DLD1 (cell line): Measurements from ENCODE around the gene ANKDD1A.

Experiments
- in situ Hi-C: cut with HindIII; loops from 2 replicates; pipeline ENCODE4 v1.10.0; 2017; ENCODE audit warnings: low sequenced_read_pairs

The ANKDD1A gene

GRCh38 chr15:64959128-64959527 lies 47.4 kb downstream of the ANKDD1A start:
- in situ Hi-C loops: no loop called here

DNA sequence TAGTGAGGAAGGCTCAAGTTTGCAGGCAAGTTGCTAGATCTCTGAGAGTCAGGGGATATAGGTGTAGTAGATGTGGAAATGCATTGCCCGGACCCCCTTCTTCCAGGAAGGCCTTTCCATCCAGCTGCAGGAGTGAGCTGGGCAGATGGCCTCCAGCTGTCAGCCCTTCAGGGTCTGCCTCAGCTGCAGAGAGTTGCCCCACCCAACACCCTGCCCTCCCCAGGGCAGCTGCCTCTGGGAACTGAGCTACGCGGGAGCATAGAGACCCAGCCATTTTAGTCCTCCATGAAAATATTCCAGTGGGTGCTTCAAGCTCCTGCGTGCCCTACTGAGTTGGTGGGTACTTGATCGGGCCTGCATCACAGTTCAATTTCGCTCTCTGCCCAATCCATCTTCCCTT lies 48.5 kb downstream of the ANKDD1A start:
- in situ Hi-C loops: no loop called here

DNA sequence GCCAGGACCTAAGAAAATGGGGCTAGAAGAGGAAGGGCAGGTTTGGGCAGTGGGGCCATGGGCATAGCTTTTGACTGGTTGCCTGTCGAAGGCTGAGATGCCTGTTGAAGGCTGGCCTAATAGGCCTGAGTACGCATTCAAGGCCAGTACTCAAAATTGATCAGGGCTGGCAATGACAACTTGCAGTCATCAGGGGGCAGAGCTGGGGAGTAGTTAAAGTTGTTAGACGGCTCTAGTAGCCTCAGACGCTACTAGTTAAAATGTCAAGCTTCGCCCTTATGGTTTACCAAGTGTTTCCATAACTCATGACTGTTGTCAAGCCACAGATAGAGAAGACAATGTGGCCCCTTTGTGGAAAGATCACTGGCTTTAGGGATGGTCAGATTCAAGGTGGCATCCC lies 49.3 kb downstream of the ANKDD1A start:
- in situ Hi-C loops: no loop called here

DNA sequence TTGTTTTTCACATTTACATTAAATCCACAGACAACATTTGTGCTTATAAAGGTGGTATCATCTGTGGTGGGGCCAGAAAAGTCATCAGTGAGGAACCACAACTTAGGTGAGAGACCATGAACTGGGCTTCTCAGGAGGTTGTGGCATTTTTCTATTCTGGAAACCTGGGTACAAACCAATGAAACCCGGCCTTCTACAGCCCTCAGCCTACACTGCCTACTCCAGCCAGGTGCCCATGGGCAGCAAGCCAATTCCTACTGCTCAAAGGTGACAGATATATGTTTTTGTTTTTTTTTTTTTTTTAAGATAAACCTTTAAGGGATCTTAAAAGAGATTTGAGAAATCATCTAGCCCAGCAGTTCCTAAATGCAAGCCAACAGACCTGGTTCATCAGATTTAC lies 57.7 kb downstream of the ANKDD1A start:
- in situ Hi-C loops: no loop called here

- in situ Hi-C loops: no loop called here
These were observed 59.0 kb downstream of the ANKDD1A start for GRCh38 chr15:64970698-64971097.

DNA sequence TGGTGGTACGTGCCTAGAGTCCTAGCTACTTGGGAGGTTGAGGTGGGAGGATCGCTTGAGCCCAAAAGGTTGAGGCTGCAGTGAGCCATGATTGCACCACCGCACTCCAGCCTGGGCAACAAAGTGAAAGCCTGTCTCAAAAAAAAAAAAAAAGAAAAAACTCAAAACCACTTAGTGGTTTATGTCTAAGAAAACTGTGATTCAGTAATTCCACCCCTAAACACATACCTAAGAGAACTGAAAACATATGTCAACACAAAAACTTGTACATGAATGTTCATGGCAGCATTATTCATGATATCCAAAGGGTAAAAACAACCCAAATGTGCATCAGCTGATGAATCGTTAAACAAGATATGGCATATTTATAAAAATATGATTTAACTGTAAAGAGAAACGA lies 63.7 kb downstream of the ANKDD1A start:
- in situ Hi-C loops: no loop called here

- in situ Hi-C loops: no loop called here
These were observed 67.6 kb downstream of the ANKDD1A start for GRCh38 chr15:64979252-64979710.

GRCh38 chr15:64981812-64982431 lies 70.2 kb downstream of the ANKDD1A start:
- in situ Hi-C loops: no loop called here

DNA sequence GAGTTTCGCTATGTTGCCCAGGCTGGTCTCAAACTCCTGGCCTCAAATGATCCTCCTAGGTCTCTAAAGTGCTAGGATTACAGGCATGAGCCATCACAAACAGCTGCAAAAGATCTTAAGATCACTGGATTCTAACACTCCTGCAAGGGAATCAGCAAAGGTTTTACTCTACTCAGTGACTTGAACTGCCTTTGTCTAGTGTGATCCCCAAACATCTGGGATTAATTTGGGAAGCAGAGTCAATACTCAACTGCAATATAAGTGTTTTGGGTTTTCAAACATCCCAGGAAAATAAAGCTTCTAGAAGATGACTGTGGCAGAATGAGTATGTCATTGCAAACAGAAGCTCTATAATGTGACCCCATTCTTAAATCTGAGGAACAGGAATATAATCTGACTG lies 70.8 kb downstream of the ANKDD1A start:
- in situ Hi-C loops: no loop called here

DNA sequence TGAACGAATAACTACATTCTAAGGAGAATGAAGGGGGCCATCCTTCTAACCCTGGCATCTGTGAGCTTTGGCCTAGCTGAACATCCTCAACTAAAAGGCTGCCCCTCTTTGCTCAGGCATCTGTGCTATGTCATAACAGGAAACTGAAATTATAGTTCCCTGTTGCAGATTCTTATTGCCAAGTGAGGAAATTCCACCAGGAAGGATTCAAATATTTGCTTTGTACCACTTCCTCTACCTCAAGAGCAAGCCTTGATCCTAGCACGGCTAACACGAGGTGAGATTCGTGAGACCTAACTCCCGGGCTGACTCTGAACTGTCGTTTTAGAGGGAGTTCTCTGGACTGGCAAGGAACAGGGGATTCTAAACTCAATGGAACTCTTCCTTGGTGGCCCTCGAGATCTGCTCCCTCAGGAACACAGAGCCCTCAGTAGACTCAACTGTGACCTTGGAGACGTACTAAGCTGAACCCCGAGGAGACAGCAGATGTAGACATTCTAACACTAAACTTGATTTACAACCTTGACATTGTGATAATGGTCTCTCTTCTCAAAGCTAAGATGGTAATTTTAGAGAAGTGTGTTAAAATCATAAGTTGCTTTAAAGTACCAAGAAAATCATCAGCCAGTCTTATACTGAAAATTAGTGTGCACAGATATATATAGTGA lies 73.8 kb downstream of the ANKDD1A start:
- in situ Hi-C loops: no loop called here

GRCh38 chr15:64987136-64987535 lies 75.4 kb downstream of the ANKDD1A start:
- in situ Hi-C loops: no loop called here

DNA sequence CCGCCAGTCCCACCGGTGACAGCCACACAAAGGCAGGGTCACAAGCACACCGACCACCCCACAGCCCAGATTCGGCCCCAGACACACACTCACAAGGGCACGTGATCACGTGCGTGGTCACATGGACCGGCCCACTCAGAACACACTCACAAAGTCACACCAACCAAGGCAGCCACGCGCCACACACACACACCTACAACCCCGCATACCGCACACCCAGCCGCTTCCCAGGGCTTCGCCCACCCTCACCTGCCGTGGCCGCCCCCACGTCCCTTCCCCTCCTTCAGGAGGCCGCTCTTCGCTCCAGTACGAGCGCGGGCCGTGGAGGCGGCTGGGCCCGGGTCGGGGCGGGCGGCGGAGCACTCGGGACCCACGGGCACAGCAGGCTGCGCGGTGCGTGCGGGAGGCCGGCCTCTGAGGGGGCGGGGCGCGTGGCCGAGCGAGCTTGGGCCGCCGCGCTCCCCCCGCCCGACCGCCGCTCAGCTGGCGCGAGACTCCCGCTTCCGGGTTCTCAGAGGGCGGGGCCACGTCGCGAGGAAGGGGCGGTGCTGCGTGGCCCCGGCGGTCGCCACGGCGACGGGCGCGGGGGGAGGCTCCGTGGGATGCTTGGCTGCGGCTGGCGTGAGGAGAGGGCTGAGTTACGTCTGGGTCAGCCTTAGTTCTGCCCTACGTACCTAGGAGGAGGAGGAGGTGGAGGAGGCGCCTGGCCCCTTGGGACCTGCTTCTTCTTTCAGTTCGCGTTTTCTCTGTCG lies 77.9 kb downstream of the ANKDD1A start, which contains the start of gene SPG21:
Gene SPG21, minus strand, starts transcription at position 499 of the 752 bp plus-strand sequence. CDS start 6,345 bp downstream, outside the sequence.
- in situ Hi-C loops: no loop called here

DNA sequence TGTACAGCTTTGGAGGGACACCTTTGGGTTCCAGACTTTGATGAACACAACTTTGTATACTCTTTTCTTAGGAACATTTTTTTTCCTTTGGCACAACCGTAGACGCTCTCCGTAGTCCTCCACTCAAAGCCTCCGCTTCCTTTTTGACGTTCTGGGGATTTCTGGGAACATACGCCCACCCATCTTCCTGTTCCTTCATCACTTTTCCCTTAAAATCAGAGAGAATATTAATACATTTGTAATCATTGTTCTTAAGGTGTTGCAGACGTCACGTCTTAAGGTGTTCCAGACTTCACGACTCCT lies 78.4 kb downstream of the ANKDD1A start:
- in situ Hi-C loops: no loop called here

DNA sequence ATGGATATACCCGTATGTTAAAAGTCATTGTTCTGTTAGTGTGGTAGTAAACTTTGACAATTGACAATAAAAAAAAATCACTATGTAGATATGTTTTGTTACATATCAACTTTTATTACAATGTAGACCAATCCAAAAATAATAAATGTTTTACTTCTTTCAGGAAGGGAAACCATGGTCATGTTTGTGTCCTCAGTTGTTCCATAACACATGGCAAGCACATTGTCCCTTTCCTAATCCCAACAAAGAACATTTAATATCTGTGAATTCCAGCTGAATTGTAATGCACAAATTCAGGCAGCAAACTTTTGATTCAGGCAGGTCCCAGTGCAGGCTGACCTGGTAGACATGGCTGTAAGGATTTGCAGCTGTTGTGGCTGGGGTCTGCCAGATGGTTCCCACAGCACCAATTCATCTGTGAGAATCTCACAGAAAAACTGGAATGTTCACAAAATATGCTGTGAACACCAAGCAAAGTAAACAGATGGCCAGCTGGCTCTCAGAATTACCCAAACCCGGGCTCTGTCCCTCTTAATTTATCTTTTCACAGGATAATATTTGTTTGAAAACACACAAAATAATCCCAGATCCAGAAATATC lies 79.9 kb downstream of the ANKDD1A start:
- in situ Hi-C loops: no loop called here

DNA sequence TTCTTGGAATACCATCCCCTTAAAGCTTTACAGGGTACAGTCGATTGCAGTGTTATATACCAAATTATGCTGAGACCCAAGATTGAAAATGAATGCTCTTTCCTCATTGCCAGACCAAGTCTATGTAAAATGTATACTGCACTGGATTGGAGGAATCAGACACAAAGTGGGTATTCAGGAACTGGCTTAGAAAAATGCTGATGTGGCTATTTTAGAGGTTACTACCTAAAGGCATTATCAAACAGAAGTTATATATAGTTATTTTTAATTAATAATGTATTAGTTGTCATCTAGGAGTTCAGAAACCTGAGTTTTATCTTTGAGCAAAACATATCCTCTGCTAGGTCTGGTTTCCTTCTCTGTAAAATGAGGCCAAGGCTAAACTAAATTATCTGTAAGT lies 81.6 kb downstream of the ANKDD1A start:
- in situ Hi-C loops: no loop called here

- in situ Hi-C loops: no loop called here
These were observed 85.4 kb downstream of the ANKDD1A start for GRCh38 chr15:64997066-64997465.

DNA sequence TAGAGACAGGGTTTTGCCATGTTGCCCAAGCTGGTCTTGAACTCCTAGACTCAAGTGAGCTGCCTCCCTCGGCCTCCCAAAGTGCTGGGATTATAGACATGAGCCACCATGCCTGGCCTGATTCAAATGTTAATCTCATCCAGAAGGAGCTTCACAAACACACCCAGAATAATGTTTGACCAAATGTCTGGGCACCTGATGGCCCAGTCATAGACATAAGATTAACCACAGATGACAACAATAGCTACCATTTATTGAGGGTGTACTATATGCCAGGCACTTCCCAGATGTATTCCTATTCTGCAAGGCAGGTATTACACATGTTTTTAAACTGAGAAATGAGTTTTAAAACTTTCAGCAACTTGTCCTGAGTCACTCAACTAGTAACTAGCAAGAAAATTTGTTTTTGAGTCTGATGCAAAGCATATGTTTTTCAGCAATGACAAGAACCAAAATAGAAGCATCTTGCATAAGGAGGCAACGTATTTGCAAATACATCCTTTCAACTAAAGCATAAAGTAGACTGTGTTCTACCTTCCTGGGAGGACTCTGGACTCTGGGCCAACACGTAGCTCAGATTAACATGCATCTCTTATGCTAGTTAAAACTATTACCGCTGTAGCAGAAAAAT lies 86.2 kb downstream of the ANKDD1A start:
- in situ Hi-C loops: no loop called here

DNA sequence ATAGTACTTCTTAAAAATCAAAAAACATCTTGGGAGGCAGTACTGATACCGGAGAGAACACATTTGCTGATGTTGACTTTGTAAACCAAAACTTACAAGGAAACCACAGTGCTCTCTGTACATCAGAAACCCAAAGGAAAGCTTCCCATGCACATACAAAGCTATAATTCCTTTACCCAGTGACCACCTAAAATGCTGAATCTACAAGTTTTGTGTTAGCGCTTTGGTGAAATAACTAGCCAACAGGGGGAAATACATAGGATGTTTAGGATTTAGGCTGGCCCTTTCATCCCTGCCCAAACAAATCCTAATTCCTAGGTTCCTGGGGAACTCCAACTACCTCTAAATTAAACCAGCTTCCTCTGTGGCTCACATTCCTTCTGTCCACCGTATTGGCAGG lies 93.3 kb downstream of the ANKDD1A start:
- in situ Hi-C loops: no loop called here

DNA sequence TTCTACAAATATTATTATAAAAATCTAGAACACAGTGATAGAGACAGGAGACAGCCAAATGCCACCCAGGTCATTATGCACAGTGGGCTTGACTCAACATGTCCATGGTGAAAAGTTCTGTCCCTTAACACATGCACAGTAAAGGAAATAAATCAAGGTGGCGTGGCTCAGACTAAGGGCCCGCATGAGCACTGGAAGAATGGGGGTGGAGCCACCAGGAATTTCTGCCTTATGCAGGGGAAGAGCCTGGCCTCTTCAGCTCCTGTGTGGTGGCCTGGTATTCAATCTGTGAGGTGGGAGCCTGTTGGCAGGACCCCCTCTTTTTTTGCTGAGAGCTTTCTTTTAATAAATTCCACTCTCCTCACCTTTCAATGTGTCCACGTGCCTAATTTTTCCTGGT lies 95.2 kb downstream of the ANKDD1A start:
- in situ Hi-C loops: no loop called here
